Testis (tissue), 3 donors: Measurements from ENCODE around the gene EGFL8. TPM values are rescaled to one million over a fixed set of nuclear protein-coding genes. Genes with fewer than 3 reads are reported as not detected.

Experiments used
- DNase-seq: peaks from one replicate; pipeline ENCODE4 v3.0.0-alpha.2; 2019
- H3K27ac ChIP-seq, 2 donors: fragments of 200-600 bp; sonication (generic); one replicate each; pipeline ENCODE4 v1.5.1; 2019
- H3K27me3 ChIP-seq: fragments of 200-600 bp; sonication (generic); one replicate; pipeline ENCODE4 v1.5.1; 2019
- H3K36me3 ChIP-seq: fragments of 200-600 bp; sonication (generic); one replicate; pipeline ENCODE4 v1.5.1; 2017; ENCODE audit warnings: low read depth; ENCODE audit errors: missing control alignments
- H3K4me1 ChIP-seq: fragments of 200-600 bp; sonication (generic); one replicate; pipeline ENCODE4 v1.5.1; 2019
- H3K4me3 ChIP-seq, 2 donors: fragments of 200-600 bp; sonication (generic); one replicate each; pipeline ENCODE4 v1.5.1; 2017 to 2019
- H3K9me3 ChIP-seq: fragments of 200-600 bp; sonication (generic); one replicate; pipeline ENCODE4 v1.5.1; 2017
- CTCF ChIP-seq, 3 experiments: fragments of 450-650 bp in 2 of 3; fragments of 200-600 bp in 1 of 3; sonication (generic) in 1 of 3; IDR thresholded peaks; one replicate each; pipeline ENCODE4 v1.5.1; 2016 to 2019; ENCODE audit warnings: antibody characterized with exemption in 3 of 3, mild to moderate bottlenecking in 2 of 3, moderate library complexity in 1 of 3
- POLR2A ChIP-seq: fragments of 450-650 bp; IDR thresholded peaks from one replicate; pipeline ENCODE4 v1.6.1; 2017; ENCODE audit warnings: antibody characterized with exemption, mild to moderate bottlenecking, moderate library complexity
- WGBS, 2 donors: methylation state at CpG; one replicate each; pipeline ENCODE4 v1.1.5; 2018; 5-methylcytosine and 5-hydroxymethylcytosine counted together
- intact Hi-C: fragments of 100-400 bp; cut with DNase I; formaldehyde crosslinking; loops from one replicate; pipeline ENCODE4 v1.15.1; 2023; ENCODE audit warnings: low total_unique reads
- polyA plus RNA-seq: library from polyadenylated mRNA; stranded (reverse); fragments of 350-450 nt; fragmentation: Illumina TruSeq; extraction: RNeasy Lipid Tissue Mini Kit (QIAGEN cat#74804); gene quantifications from one replicate; pipeline ENCODE4 v1.2.3, GENCODE V29; 2014; ENCODE audit warnings: low read depth, low replicate concordance; ENCODE audit not compliant: insufficient read depth
- total RNA-seq, 2 donors: library from RNA; depleted of rRNA; stranded (reverse); fragments of >200 nt; gene quantifications; one replicate each; pipeline ENCODE4 v1.2.3, GENCODE V29; 2016

EGFL8 gene
- total and polyA plus RNA-seq, 3 donors from 2014 or later: 13.9 to 25.7 (median 24.3) TPM

GRCh38 chr6:32167154-32167760 is 2.9 kb downstream of the EGFL8 start:
- 84 to 85% methylated on average over 30 to 32 of the region's 32 CpGs for WGBS, 2 donors
- TF ChIP-seq POLR2A (no peak), CTCF (IDR thresholded peaks at IDR 0.05) (no peak)
- Histone ChIP-seq H3K4me3 (no peak overlapping the region), H3K4me1 (peaks cover 11% of the 10 kb centered on the region), H3K36me3 (no peaks in the 10 kb centered on the region), H3K27ac (peak overlapping the region; percentile 40 to 41), H3K9me3 (no peaks in the 10 kb centered on the region), H3K27me3 (no peaks in the 10 kb centered on the region)
- DNase-seq: no peak
- intact Hi-C loops: no loop called here

- Histone ChIP-seq H3K27ac (peak overlapping the region; percentile 40 to 41), H3K4me3 (no peak overlapping the region), H3K9me3 (no peaks in the 10 kb centered on the region), H3K27me3 (no peaks in the 10 kb centered on the region), H3K36me3 (no peaks in the 10 kb centered on the region), H3K4me1 (peaks cover 11% of the 10 kb centered on the region)
- intact Hi-C loops: no loop called here
- TF ChIP-seq CTCF (IDR thresholded peaks at IDR 0.05) (no peak), POLR2A (no peak)
- peak; percentile 79 for DNase-seq
- WGBS, 2 donors: 53 to 68% methylated on average over 6 of the region's 6 CpGs
Measured at GRCh38 chr6:32167761-32168262, 3.4 kb downstream of the EGFL8 start.

- intact Hi-C loops: no loop called here
Measured at GRCh38 chr6:32168350-32168749, 4.0 kb downstream of the EGFL8 start.

GRCh38 chr6:32168807-32169591 is 4.6 kb downstream of the EGFL8 start:
- intact Hi-C loops: no loop called here

More at GRCh38 chr6:32168350-32168749, 4.0 kb downstream of the EGFL8 start:
- Histone ChIP-seq H3K9me3 (no peaks in the 10 kb centered on the region), H3K4me1 (peaks cover 11% of the 10 kb centered on the region), H3K27me3 (no peaks in the 10 kb centered on the region), H3K27ac (peak overlapping the region in 1 of 2 donors; percentile 41), H3K36me3 (no peaks in the 10 kb centered on the region), H3K4me3 (no peak overlapping the region)
- DNase-seq: no peak
- TF ChIP-seq POLR2A: no peak
- no peak for TF ChIP-seq CTCF (IDR thresholded peaks at IDR 0.05)
- WGBS, 2 donors: 66 to 72% methylated on average over 2 of the region's 2 CpGs

More at GRCh38 chr6:32168807-32169591, 4.6 kb downstream of the EGFL8 start:
- H3K4me1 ChIP-seq: peaks cover 11% of the 10 kb centered on the region
- DNase-seq: no peak
- H3K36me3 ChIP-seq: no peaks in the 10 kb centered on the region
- TF ChIP-seq POLR2A (no peak), CTCF (IDR thresholded peaks at IDR 0.05) (no peak)
- WGBS, 2 donors: 68 to 77% methylated on average over 8 to 11 of the region's 11 CpGs
- H3K27ac ChIP-seq: peak overlapping the region in 1 of 2 donors; percentile 41
- H3K9me3 ChIP-seq: no peaks in the 10 kb centered on the region
- H3K4me3 ChIP-seq: no peak overlapping the region
- H3K27me3 ChIP-seq: no peaks in the 10 kb centered on the region
